ENCODE results near the gene ROM1. TPM values are rescaled to one million over a fixed set of nuclear protein-coding genes. Genes with fewer than 3 reads are reported as not detected.

The ROM1 gene
- total RNA-seq, 1 experiment from 2014 or later: 0.45 TPM

GRCh38 chr11:62644220-62644619 is 31.2 kb downstream of the ROM1 start:
- Histone ChIP-seq H3K36me3 (ENCODE audit: insufficient read depth, low read length) (peaks cover 15% of the 10 kb centered on the region; the same call in 1 of the 2 replicates), H3K9me3 (ENCODE audit: low read length) (no peaks in the 10 kb centered on the region), H3K79me2 (ENCODE audit: low read length) (peaks cover 61% of the 10 kb centered on the region), H3K9ac (ENCODE audit: low read length) (no peak overlapping the region), H3K4me2 (ENCODE audit: low read depth, low read length, poor library complexity, severe bottlenecking) (peak overlapping the region; percentile 72), H3K9me2 (replicated peaks; ENCODE audit: insufficient read depth, low read length) (no peaks in the 10 kb centered on the region), H3K4me3 (ENCODE audit: low read length) (no peak overlapping the region), H3K27ac (ENCODE audit: low read length) (no peak overlapping the region), H4K20me1 (ENCODE audit: insufficient read depth, low read depth, low read length) (peaks cover 5% of the 10 kb centered on the region), H3K4me1 (ENCODE audit: low read length) (peaks cover 15% of the 10 kb centered on the region), H3K27me3 (ENCODE audit: low read length) (no peaks in the 10 kb centered on the region), H2AFZ (ENCODE audit: low read length) (no peak overlapping the region)
- DNase-seq: no peak

GRCh38 chr11:62645671-62645945 is 32.6 kb downstream of the ROM1 start:
- Histone ChIP-seq H3K9me3 (ENCODE audit: low read length) (no peaks in the 10 kb centered on the region), H3K4me2 (ENCODE audit: low read depth, low read length, poor library complexity, severe bottlenecking) (peak overlapping the region; percentile 72), H3K4me3 (ENCODE audit: low read length) (peak overlapping the region; percentile 95), H3K9me2 (replicated peaks; ENCODE audit: insufficient read depth, low read length) (no peaks in the 10 kb centered on the region), H3K27ac (ENCODE audit: low read length) (peak overlapping the region; percentile 73), H3K4me1 (ENCODE audit: low read length) (peaks cover 15% of the 10 kb centered on the region), H3K9ac (ENCODE audit: low read length) (peak overlapping the region; percentile 95), H2AFZ (ENCODE audit: low read length) (no peak overlapping the region), H3K79me2 (ENCODE audit: low read length) (peaks cover 57% of the 10 kb centered on the region), H3K36me3 (ENCODE audit: insufficient read depth, low read length) (peaks cover 11% of the 10 kb centered on the region; the same call in 1 of the 2 replicates), H3K27me3 (ENCODE audit: low read length) (no peaks in the 10 kb centered on the region), H4K20me1 (ENCODE audit: insufficient read depth, low read depth, low read length) (peaks cover 5% of the 10 kb centered on the region)
- DNase-seq: no peak

- H3K9me2 ChIP-seq (replicated peaks; ENCODE audit: insufficient read depth, low read length): no peaks in the 10 kb centered on the region
- peaks cover 15% of the 10 kb centered on the region for H3K4me1 ChIP-seq (ENCODE audit: low read length)
- peak within 1 kb of the TSS; percentile 73 for H3K27ac ChIP-seq (ENCODE audit: low read length)
- H3K36me3 ChIP-seq (ENCODE audit: insufficient read depth, low read length): peaks cover 13% of the 10 kb centered on the region; the same call in 1 of the 2 replicates
- peak within 1 kb of the TSS; percentile 95 for H3K4me3 ChIP-seq (ENCODE audit: low read length)
- peak within 1 kb of the TSS; percentile 95 for H3K9ac ChIP-seq (ENCODE audit: low read length)
- peak within 1 kb of the TSS; percentile 72 for H3K4me2 ChIP-seq (ENCODE audit: low read depth, low read length, poor library complexity, severe bottlenecking)
- H3K9me3 ChIP-seq (ENCODE audit: low read length): no peaks in the 10 kb centered on the region
- no peaks in the 10 kb centered on the region for H3K27me3 ChIP-seq (ENCODE audit: low read length)
- H4K20me1 ChIP-seq (ENCODE audit: insufficient read depth, low read depth, low read length): peaks cover 5% of the 10 kb centered on the region
- H2AFZ ChIP-seq (ENCODE audit: low read length): no peak within 1 kb of the TSS
- peaks cover 58% of the 10 kb centered on the region for H3K79me2 ChIP-seq (ENCODE audit: low read length)
- DNase-seq: peak; percentile 99
Measured at GRCh38 chr11:62645946-62646824, 33.1 kb downstream of the ROM1 start, which contains the start of gene GANAB. GANAB (minus strand) TSS chr11:62646613; CDS start chr11:62646599, 14 bp downstream.

GRCh38 chr11:62646825-62647608 is 34.0 kb downstream of the ROM1 start:
- H3K27ac ChIP-seq (ENCODE audit: low read length): no peak overlapping the region

GRCh38 chr11:62647609-62648005 is 34.5 kb downstream of the ROM1 start:
- no peaks in the 10 kb centered on the region for H3K9me2 ChIP-seq (replicated peaks; ENCODE audit: insufficient read depth, low read length)
- DNase-seq: no peak
- no peaks in the 10 kb centered on the region for H3K9me3 ChIP-seq (ENCODE audit: low read length)
- H3K4me1 ChIP-seq (ENCODE audit: low read length): peaks cover 27% of the 10 kb centered on the region
- peaks cover 59% of the 10 kb centered on the region for H3K79me2 ChIP-seq (ENCODE audit: low read length)
- H3K36me3 ChIP-seq (ENCODE audit: insufficient read depth, low read length): peaks cover 12% of the 10 kb centered on the region; the same call in 1 of the 2 replicates
- H3K27me3 ChIP-seq (ENCODE audit: low read length): no peaks in the 10 kb centered on the region
- H3K4me3 ChIP-seq (ENCODE audit: low read length): no peak overlapping the region
- no peak overlapping the region for H3K27ac ChIP-seq (ENCODE audit: low read length)
- peaks cover 5% of the 10 kb centered on the region for H4K20me1 ChIP-seq (ENCODE audit: insufficient read depth, low read depth, low read length)
- H3K4me2 ChIP-seq (ENCODE audit: low read depth, low read length, poor library complexity, severe bottlenecking): no peak overlapping the region
- no peak overlapping the region; the same call in 1 of the 2 replicates for H3K9ac ChIP-seq (ENCODE audit: low read length)
- H2AFZ ChIP-seq (ENCODE audit: low read length): no peak overlapping the region

More at GRCh38 chr11:62646825-62647608, 34.0 kb downstream of the ROM1 start:
- H3K36me3 ChIP-seq (ENCODE audit: insufficient read depth, low read length): peaks cover 13% of the 10 kb centered on the region; the same call in 1 of the 2 replicates
- H3K27me3 ChIP-seq (ENCODE audit: low read length): no peaks in the 10 kb centered on the region
- peaks cover 23% of the 10 kb centered on the region for H3K4me1 ChIP-seq (ENCODE audit: low read length)
- no peak overlapping the region for H2AFZ ChIP-seq (ENCODE audit: low read length)
- H3K9ac ChIP-seq (ENCODE audit: low read length): peak overlapping the region; percentile 39; the same call in 1 of the 2 replicates
- no peaks in the 10 kb centered on the region for H3K9me2 ChIP-seq (replicated peaks; ENCODE audit: insufficient read depth, low read length)
- DNase-seq: no peak
- peaks cover 5% of the 10 kb centered on the region for H4K20me1 ChIP-seq (ENCODE audit: insufficient read depth, low read depth, low read length)
- H3K4me3 ChIP-seq (ENCODE audit: low read length): 0 out of 2 replicates have a peak overlapping the region, but pooled peaks have one; percentile 32
- peaks cover 59% of the 10 kb centered on the region for H3K79me2 ChIP-seq (ENCODE audit: low read length)
- H3K9me3 ChIP-seq (ENCODE audit: low read length): no peaks in the 10 kb centered on the region
- peak overlapping the region; percentile 54 for H3K4me2 ChIP-seq (ENCODE audit: low read depth, low read length, poor library complexity, severe bottlenecking)

- Histone ChIP-seq H3K79me2 (ENCODE audit: low read length) (peaks cover 56% of the 10 kb centered on the region), H3K9ac (ENCODE audit: low read length) (no peak overlapping the region), H3K36me3 (ENCODE audit: insufficient read depth, low read length) (peaks cover 7% of the 10 kb centered on the region; the same call in 1 of the 2 replicates), H3K4me3 (ENCODE audit: low read length) (no peak overlapping the region), H3K9me2 (replicated peaks; ENCODE audit: insufficient read depth, low read length) (no peaks in the 10 kb centered on the region), H3K4me1 (ENCODE audit: low read length) (peaks cover 27% of the 10 kb centered on the region), H4K20me1 (ENCODE audit: insufficient read depth, low read depth, low read length) (peaks cover 5% of the 10 kb centered on the region), H3K27ac (ENCODE audit: low read length) (no peak overlapping the region), H3K9me3 (ENCODE audit: low read length) (no peaks in the 10 kb centered on the region), H2AFZ (ENCODE audit: low read length) (no peak overlapping the region), H3K27me3 (ENCODE audit: low read length) (no peaks in the 10 kb centered on the region), H3K4me2 (ENCODE audit: low read depth, low read length, poor library complexity, severe bottlenecking) (no peak overlapping the region)
- no peak for DNase-seq
Measured at GRCh38 chr11:62648185-62648966, 35.3 kb downstream of the ROM1 start.

- H3K27me3 ChIP-seq (ENCODE audit: low read length): no peaks in the 10 kb centered on the region
- peaks cover 27% of the 10 kb centered on the region for H3K4me1 ChIP-seq (ENCODE audit: low read length)
- no peak for DNase-seq
- no peak overlapping the region for H3K27ac ChIP-seq (ENCODE audit: low read length)
- H3K36me3 ChIP-seq (ENCODE audit: insufficient read depth, low read length): peaks cover 7% of the 10 kb centered on the region; the same call in 1 of the 2 replicates
- no peaks in the 10 kb centered on the region for H3K9me3 ChIP-seq (ENCODE audit: low read length)
- H3K4me3 ChIP-seq (ENCODE audit: low read length): no peak overlapping the region
- no peaks in the 10 kb centered on the region for H3K9me2 ChIP-seq (replicated peaks; ENCODE audit: insufficient read depth, low read length)
- no peak overlapping the region for H3K9ac ChIP-seq (ENCODE audit: low read length)
- H3K4me2 ChIP-seq (ENCODE audit: low read depth, low read length, poor library complexity, severe bottlenecking): no peak overlapping the region
- peaks cover 5% of the 10 kb centered on the region for H4K20me1 ChIP-seq (ENCODE audit: insufficient read depth, low read depth, low read length)
- peaks cover 50% of the 10 kb centered on the region for H3K79me2 ChIP-seq (ENCODE audit: low read length)
- no peak overlapping the region for H2AFZ ChIP-seq (ENCODE audit: low read length)
Measured at GRCh38 chr11:62648967-62649364, 35.9 kb downstream of the ROM1 start.
